ENCODE results near the gene ADAMTSL1.

The ADAMTSL1 gene

DNA sequence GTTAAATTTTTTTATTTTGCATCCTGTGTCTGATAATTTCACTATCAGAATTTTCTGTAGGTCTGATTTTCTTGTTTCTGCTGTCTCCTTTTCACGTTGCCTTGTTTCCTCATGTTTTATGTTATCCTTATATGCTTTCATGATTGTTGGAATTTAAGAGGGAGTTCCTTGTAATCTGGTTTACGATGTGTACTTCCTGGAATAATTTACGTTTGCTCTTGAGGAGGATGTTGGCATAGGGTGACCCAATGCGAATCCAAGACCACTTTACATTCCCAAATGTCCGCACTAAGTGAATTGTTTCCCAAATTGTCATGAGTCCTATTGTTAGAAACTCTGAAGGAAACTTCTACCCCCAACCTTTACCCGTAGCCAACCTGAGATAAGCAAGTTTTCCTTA is 80.3 kb downstream of the ADAMTSL1 start:
- no peak for DNase-seq (ENCODE audit: low spot score)

DNA sequence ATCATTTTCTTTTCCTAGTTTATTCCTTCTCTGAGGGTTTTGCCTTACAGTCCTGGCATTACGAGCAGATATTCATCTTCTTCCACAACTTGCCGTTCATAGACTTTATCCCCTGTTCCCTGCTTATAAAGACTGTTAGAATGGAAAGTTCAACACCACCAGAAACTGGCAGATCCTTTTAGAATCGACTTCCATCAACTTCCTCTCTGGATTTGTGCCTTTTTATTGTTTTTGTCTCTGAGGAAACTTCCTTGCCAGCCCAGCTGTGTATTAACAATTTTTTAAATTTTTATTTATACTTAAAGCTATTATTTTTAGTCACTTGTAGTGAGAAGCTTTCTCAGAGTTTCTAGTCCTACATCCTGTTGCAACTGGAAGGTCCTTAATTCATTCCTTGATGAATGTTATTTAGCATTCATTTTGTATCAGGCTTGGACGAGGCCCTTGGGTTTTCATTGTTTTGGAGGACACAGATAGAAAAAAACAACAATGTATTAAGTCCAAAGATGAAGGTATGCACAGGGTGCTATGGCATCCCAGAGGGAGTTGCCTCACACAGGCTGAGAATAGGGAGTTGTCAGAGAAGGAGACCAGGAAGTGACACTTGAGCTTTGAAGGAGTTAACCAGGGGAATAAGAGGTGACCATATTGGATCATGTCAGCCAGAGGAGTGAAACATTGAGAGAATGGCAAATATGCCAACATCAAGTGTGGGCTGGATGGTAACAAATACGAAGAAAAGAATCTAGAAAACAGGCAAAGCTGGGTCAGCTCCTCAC is 81.3 kb downstream of the ADAMTSL1 start:
- no peak for DNase-seq (ENCODE audit: low spot score)

DNA sequence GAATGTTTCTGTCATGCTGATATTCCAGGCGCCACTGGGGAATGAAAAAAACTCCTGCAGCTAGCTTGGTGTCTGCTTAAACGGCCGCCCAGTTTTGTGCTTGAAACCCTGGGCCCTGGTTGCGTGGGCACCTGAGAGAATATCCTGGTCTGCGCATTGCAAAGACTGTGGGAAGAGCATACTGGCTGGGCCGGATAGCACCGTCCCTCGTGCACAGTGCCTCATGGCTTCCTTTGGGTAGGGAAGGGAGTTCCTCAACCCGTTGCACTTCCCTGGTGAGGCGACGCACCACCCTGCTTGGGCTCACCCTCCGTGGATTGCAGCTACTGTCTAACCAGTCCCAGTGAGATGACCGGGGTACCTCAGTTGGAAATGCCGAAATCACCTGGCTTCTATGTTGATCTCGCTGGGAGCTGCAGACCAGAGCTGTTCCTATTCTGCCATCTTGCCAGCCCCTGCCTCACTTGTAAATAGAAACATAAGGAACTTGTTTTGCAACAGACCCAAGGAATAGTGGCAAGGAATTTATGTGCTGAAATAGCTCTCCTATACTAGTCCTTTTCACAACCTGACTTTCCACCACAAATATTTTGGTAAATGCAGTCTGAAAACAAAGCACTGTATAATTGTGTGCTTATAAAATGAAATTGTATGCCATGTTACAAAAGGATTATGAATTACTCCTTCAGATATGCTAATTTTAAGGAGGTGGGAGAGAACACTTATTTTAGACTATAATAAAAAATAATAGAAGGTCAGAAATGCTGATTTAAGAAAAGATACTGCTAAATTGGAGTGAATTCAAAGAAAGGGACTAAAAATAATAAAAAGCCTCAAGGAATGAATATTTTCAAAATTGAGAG is 90.3 kb downstream of the ADAMTSL1 start:
- DNase-seq (ENCODE audit: low spot score), result no peak

DNA sequence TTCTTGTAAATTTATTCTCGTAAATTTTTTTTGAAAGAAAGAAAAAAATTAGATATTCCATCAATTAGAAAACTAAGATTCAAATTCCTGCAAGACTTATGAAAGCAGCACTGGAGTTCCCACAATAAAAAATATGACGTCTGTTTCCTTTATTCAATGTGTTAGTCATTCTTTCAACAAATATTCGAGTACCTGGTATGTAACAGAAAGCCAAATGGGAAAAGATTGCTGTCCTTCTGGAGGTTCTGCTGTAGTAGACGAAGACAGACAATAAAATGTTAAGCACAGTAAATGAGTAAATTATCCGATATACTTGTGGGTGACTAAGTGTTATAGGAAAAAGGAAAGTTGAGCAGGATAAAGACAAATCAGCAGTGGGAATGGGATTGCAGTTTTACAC is 92.2 kb downstream of the ADAMTSL1 start:
- DNase-seq (ENCODE audit: low spot score), result no peak

DNA sequence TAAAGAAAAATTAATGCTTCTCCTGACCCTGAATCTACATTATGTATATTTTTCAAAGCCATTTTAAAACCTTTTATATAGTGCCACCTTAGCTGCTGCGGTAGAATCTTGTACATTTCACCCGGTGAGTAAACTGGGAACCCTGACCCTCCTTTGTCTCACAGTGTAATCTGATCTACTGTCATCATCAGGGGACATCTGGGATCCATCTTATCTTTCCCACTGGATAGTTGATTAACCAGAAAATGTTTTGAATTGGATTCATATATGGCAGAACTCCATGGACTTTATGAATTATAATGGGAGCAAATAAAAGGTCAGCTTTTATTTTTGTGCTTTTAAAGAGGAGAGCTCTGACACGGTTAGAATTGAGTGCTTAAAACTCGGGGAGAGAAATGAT is 95.0 kb downstream of the ADAMTSL1 start:
- no peak for DNase-seq (ENCODE audit: low spot score)

DNA sequence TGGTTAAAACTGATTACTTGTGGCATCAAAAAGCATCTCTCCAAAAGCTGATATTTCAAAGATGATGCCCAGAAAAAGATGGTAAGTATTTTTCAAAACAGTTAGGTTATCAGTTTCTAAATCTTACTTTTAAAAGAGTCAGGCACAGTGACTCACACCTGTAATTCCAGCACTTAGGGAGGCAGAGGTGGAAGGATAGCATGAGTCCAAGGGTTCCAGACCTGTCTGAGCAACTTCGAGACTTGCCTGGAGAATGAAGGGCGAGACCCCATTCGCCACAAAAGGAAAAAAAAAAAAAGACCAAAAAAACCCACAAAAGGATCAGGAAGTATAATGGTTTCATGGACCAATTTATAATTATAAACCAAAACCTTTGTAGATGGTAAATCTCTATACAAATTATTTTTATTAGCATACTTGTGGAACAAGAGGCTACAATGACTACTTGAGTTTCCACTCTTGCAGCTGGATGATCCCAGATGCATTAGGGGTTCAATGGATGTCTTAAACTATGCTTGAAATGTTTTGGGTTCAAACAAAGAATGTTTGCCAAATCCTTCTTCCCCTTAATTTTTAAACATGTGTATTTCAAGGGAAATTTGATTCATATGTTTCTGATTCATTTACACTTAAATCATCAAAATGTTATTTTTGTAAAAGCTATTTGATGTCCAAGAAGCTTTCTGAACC is 96.1 kb downstream of the ADAMTSL1 start:
- no peak for DNase-seq (ENCODE audit: low spot score)

DNA sequence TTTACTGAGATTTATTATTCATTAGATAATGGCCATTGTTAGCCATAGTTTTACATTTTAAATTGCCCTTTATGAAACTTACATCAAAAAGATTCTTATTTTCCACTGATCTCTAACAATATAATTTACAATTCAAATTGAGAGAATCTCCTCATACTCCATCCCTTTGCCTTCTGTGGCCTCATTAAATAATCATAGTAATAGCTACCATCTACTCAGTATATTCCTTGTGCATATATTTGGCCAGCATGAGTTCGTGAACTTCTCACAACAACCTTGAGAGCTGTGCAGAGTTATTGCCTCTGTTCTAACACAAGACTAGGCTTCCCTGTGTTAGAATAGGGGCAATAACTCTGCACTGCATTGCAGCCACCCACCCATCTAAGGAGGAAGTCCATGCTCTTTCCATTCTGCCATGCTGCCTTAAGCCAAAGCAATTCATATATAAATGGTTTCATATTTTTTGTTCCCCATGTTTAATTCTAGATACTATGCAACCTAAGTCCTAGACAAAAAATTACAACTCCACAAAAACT is 99.1 kb downstream of the ADAMTSL1 start:
- no peak for DNase-seq (ENCODE audit: low spot score)

DNA sequence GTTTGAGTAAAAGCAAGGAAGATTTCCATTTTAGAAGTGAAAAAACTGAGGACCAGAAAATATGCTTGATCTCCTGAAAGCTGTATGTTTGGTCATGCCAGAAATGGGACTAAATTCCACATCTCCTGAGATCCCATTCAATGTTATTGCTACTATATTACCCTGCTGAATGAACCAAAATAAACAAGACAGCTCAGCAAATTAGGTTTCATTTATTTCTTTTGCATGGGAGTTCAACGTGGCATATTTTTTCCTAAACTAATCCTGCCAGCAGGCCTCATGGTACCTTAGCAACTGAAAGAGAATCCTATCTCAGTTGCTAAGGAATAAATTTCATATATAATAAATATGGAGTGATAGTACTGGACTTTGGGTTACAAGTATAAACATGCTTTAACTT is 101.7 kb downstream of the ADAMTSL1 start:
- DNase-seq (ENCODE audit: low spot score), result no peak

DNA sequence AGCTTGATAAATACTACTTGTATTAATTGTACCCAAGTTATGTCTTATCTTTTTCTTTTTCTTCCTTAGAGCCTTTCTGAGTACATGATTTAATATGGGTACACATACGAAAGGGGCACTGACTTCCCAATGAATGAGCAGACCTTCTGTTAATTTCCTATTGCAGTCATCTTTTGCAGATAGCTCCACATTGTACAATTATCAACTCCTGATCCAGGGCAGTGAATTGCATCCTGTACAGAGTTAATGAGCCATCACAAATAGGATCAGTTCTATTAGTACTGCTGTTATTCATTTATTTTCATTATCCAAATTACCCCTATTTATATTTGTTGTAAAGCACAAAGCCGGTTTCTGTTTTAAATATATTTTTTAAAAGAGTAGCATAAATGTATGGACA is 105.6 kb downstream of the ADAMTSL1 start:
- DNase-seq (ENCODE audit: low spot score), result no peak

DNA sequence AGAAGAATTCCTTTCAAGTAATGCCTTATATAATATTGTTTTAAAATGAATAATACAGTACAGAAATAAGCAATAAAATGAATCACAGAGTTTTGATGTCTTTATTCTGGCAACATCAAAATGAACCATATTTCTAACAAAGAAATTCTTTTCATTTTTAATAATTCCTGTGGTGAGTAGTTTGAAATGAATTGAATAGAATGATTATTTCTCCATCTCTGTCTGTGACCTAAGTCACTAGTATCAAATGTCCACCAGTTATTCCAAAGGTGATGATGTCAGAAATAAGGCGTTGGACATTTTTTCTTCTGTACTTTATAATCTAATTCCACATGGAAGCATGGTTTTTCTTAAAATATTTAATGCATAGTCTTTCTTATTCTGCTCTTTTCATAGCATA is 106.2 kb downstream of the ADAMTSL1 start:
- no peak for DNase-seq (ENCODE audit: low spot score)

DNA sequence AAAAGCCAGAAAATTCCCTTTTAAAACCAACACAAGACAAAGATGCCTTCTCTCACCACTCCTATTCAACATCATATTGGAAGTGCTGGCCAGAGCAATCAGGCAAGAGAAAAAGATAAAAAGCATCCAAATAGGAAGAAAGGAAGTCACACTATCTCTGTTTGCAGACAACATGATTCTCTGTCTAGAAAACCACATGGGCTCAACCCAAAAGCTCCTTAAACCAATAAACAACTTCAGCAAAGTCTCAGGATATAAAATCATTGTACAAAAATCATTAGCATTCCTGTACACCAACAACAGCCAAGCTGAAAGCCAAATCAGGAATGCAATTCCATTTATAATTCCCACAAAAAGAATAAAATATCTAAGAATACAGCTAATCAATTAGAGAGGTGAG is 112.0 kb downstream of the ADAMTSL1 start:
- no peak for DNase-seq (ENCODE audit: low spot score)

DNA sequence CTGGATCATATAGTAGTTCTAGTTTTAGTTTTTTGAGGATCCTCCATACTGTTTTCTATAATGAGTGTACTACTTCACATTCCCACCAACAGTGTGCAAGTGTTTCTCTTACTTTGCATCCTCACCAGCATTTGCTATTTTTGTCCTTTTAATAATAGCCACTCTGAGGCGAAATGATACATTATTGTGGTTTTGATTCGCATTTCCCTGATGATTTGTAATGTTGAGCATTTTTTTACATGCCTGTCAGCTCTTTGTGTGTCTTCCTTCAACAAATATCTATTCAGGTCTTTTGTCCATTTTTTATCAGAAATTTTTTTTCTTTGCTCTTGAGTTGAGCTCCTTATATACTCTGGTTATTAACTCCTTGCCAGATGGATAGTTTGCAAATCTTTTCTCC is 114.0 kb downstream of the ADAMTSL1 start:
- no peak for DNase-seq (ENCODE audit: low spot score)

DNA sequence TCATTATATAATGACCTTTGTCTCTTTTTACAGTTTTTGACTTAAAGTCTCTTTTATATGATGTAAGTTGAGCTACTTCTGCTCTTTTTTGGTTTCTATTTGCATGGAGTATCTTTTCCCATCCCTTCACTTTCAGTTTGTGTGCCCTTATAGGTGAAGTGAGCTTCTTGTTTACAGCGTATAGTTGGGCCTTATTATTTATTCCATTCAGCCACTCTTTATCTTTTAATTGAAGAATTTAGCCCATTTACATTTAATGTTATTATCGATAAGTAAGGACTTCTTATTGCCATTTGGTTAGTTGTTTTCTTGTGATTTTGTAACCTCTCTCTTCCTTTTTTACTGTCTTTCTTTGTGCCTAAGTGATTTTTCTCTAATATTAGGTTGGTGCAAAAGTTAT is 117.3 kb downstream of the ADAMTSL1 start:
- no peak for DNase-seq (ENCODE audit: low spot score)

DNA sequence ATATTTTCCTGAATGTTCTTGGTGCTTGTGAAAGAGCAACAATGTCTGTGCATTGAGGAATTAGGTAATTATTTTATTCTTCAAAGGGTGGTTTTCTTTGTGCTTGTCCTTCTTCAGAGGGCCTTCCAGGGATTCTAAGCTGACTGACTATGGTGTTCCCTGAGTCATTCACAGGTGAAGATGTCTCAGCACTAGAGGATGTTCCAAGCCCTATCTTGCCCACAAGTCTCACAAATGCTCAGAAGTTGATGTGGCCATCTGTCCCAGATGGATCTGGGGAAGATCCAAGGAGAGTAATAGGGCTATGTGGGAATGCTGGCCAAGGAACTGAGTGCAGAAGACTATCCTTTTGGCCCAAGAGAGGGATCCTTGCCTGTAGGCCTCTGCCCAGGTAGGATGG is 120.9 kb downstream of the ADAMTSL1 start:
- DNase-seq (ENCODE audit: low spot score), result no peak

DNA sequence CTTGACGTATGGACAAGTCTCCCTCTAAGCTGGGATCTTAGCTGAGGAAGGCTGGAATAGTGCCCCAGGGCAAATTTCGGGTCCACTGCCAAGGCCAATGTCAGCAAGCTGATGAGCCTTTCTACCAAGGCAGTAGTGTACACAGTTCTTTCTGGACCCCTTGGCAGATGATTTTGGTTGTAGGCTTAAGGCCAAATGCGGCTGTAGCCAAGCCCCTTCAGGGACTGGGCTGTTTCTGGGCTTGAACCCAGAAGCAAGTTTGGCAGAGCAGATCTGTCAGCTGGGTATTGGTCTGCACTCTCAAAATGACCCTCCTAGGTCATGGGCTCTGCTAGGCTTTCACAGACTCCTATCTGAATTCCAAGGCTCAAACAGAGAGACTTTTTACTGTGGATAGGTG is 121.6 kb downstream of the ADAMTSL1 start:
- DNase-seq (ENCODE audit: low spot score), result no peak

DNA sequence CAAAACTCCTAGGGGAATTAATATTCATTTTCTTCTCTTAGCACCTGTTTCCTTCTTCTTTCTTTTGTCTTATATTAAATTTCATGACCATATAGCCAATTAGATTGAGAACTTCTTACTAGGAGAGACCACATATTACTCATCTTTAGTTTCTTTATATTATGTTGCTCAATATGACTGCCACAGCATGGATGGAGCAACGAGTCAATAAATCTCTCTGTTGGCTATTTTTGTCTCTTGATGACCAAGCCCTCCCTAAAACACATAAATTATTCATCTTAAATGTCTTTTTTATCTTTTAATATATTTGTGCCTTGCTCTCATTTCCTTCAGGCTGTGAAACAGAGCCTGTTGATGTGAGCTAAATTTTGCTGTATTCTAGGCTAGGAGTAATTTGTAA is 123.0 kb downstream of the ADAMTSL1 start:
- no peak for DNase-seq (ENCODE audit: low spot score)

DNA sequence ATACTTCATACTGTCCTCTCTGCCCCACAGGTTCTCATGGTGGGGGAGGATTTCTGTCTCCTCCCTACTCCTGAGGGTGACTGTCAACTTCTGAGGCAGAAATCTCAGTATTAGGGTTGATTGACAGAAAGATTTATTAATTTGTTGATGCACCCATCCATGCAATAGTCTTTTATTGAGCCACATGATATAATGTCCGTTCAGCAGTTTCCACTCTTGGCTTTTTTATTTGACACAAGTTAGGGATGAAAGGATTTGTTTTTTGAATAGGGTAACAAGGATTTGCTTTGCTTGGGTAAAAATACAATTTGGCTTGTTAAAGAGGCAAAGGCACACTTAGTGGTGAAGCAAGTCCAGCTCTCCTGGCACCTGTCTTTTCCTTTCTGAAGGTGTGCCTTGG is 125.0 kb downstream of the ADAMTSL1 start:
- DNase-seq (ENCODE audit: low spot score), result no peak

DNA sequence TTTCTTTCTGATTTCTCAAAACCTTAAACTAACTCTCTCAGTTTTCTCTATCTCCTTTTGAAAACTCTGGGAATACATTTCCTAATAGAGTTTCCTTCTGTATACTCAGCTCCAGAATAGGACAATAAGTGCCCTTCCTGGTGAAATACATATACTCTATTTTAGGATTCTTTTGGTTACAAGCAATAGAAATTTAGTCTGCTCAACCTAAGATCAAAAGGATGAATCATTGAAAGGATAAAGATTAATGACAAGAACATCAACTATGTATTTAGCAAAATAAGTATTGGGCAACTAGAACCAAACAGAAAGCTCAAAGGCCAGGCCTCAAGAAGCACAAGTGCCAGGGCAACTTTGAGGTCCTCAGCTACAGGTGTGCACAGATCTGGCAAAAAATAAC is 127.1 kb downstream of the ADAMTSL1 start:
- no peak for DNase-seq (ENCODE audit: low spot score)

DNA sequence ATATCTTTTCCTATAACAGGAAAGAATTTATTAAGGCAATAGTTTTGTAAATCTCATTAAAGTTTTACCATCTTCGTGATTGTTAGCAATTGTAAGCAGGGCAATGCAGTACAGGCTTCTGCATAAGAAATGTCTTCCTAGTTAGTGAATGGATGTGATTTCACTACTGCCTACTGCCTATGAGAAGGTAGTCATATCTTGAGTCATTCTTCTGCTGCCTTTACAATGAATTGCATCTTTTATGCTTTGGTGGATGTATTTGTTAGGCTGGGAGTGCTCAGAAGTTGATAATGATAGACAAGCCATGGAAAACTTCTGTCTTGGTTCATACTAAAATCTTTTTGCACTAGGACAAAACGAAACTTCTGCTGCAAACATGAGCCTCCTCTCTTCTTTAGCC is 128.0 kb downstream of the ADAMTSL1 start:
- no peak for DNase-seq (ENCODE audit: low spot score)

DNA sequence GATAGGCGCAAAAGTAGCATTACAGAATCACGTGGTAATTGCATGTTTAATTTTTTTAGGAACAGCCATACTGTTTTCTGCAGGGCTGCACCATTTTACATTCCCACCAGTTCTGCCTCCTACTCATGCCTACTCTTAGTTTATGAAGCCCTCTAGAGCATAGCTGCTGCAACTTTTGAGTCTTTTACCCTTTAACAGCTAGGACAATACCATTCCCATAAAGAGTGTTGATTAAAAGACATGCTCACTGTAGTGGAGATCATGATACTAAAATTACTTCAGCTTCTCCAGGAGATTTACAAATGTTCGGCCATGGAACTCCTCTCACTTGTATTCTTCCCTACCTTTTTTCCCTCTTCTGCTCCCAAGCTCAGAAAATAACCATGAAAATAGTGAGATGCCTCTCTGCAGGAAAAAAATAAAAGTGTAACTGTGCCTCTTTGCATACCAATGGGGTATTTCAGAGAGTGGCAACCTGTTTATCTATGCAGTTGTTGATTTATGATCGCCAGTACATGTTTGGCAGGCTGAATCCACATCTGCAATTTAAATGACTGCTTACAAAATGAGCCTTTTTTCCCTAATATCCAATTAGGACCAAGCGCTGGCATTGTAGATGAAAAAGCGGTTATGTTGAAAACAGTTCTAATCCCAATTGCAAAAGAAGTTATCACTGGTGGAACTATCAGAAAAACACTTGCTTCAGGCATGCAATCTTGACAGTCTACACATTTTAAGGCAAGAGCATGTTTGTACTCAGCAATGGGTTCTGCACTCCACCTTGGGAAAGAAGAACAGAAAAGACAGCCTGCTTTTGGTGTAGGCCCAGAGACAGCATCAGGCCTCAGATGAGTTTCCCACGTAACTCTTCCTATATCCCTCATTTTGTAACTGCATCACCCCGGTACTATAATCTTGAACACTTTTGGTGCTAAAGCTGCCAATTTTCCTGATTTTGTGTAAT is 131.1 kb downstream of the ADAMTSL1 start:
- DNase-seq (ENCODE audit: low spot score), result no peak

DNA sequence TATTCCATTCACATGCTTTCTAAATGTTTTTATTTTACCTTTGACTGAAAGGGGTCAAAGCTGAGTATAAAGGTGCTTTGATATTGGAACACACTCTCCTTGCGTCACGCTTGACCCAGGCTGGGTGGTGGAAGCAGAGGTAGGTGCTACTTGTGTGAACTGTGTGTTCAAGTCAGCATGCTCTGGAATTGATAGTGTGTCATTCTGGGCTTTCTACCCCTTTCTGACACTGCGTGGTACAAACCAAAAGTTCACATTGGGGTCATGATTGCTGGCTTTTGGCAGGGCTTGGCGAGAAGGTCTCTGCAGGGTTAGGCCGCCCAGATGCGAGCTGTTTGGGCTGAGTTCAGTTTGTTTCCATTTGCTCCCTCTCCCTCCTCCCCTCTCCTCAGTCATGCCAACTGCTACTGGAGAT is 131.8 kb downstream of the ADAMTSL1 start:
- no peak for DNase-seq (ENCODE audit: low spot score)
